ENCODE results near the gene MREG.
A peak's percentile ranks its signal among the peaks of the same experiment; 100 is the strongest.
"Not testable (repeated sequence)": the region's sequence is repeated elsewhere in the genome, so short reads cannot be mapped to it uniquely, and the experiment has no call there.

Gene MREG

DNA sequence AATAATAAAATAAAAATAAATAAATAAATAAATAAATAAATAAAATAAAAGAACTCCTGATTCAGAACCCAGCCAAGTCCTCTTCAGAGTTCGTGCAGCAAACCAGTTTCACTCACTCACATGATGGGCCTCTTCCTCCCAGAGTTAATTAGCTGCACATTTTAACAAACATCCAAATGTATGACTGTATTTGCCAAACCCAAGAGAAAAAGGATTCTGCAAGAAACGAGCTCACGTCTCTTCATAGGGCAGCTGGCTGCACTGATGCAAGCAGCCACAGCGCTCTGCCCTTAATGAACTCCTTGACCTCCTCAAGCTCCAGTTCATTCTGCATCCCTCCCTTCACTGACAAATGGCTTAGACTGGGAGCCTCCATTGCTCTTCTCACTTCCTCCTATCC, 55.1 kb downstream of the MREG start:
- DNase-seq (ENCODE audit: low spot score) = peak; percentile 76

DNA sequence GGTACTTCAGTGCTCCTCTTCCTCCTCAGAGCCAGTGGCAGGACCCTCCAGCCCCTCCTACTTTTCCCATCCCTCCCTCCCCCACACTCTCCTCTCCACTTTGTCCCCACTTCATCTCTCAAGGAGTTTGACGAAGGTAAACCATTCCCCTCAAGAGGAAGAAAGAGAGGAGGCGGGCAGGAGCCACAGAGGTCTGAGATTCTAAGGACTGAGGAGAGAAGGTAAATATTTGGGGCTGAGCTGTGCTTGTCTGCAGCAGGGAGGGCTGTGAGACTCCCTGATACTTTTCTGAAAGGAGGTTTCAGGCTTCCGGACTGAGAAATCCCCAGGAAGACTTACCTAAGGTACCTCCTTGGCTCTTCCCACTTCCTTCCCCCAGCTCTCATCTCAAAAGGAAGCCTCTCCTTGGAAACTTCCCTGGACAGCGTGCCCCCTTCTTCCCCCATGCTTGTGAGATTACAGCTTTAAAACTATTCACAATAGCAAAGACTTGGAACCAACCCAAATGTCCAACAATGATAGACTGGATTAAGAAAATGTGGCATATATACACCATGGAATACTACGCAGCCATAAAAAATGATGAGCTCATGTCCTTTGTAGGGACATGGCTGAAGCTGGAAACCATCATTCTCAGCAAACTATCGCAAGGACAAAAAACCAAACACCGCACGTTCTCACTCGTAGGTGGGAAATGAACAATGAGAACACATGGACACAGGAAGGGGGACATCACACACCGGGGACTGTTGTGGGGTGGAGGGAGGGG, 55.8 kb downstream of the MREG start:
- not testable (repeated sequence) for DNase-seq (ENCODE audit: low spot score)

- no peak for DNase-seq (ENCODE audit: low spot score)
These were observed 60.3 kb downstream of the MREG start for GRCh38 chr2:215952860-215953637.

DNA sequence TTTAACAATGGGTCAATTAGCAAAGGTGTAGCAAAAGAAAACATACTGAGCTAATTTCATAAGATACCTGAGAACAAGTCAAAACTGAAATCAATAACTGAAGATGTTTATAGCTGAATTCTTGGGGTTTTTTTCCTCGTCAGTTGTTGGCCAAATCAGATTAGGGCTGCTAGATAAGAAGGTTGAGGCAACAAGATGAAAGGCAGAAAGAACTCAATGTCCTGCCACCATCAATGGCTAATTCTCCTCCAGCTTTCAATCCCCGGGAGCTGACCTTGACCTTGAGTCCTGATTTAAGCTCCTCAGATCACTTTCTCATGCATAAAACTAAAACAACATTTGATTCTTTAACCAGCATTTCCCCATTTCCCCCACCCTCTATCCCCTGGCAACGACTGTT, 61.8 kb downstream of the MREG start:
- no peak for DNase-seq (ENCODE audit: low spot score)

- peak; percentile 58 for DNase-seq (ENCODE audit: low spot score)
These were observed 63.4 kb downstream of the MREG start for GRCh38 chr2:215949991-215950404.

GRCh38 chr2:215948051-215948450, 65.3 kb downstream of the MREG start:
- DNase-seq (ENCODE audit: low spot score) = no peak

GRCh38 chr2:215946586-215946985, 66.8 kb downstream of the MREG start:
- no peak for DNase-seq (ENCODE audit: low spot score)

DNA sequence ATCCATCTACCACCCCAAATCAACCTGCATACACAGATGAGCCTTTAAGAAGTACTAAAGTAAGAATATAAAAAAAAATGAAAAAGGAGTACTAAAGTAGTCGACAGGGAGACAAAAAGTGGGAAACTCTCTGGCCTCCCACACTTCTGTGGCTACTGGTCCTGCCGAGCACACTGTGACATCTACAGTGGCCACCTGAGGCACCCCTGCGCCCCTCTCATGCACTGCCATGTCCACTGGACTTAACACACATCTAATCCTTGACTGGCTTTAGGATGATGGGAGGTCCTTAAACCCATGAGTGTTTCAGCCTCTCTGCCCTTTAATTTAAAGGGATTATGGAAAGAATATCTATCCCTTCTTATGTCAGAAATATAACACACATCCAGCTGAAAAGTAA, 71.2 kb downstream of the MREG start:
- no peak for DNase-seq (ENCODE audit: low spot score)

GRCh38 chr2:215941726-215942125, 71.6 kb downstream of the MREG start:
- no peak for DNase-seq (ENCODE audit: low spot score)

- DNase-seq (ENCODE audit: low spot score) = no peak
These were observed 72.6 kb downstream of the MREG start for GRCh38 chr2:215940645-215941184.

GRCh38 chr2:215937190-215937589, 76.2 kb downstream of the MREG start:
- no peak for DNase-seq (ENCODE audit: low spot score)

DNA sequence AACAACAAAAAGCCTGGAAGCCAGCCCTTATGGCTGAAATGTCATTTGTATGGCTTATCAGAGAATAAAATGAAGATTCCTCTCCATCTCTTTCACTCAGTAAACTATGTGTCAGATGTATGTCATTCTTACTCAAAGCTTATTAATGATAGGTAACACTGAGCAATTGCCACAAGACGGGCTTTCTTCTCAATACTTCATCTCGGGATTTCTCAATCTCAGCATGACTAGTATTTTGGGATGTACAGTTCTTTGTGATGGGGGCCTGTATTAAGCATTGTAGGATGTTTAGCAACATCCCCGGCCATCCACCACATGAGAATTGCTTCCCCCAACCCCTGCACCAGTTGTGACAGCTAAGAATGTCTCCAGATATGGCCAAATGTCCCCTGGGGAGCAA, 80.2 kb downstream of the MREG start:
- DNase-seq (ENCODE audit: low spot score) = no peak

- peak; percentile 78 for DNase-seq (ENCODE audit: low spot score)
These were observed 82.0 kb downstream of the MREG start for GRCh38 chr2:215931256-215931903.

DNA sequence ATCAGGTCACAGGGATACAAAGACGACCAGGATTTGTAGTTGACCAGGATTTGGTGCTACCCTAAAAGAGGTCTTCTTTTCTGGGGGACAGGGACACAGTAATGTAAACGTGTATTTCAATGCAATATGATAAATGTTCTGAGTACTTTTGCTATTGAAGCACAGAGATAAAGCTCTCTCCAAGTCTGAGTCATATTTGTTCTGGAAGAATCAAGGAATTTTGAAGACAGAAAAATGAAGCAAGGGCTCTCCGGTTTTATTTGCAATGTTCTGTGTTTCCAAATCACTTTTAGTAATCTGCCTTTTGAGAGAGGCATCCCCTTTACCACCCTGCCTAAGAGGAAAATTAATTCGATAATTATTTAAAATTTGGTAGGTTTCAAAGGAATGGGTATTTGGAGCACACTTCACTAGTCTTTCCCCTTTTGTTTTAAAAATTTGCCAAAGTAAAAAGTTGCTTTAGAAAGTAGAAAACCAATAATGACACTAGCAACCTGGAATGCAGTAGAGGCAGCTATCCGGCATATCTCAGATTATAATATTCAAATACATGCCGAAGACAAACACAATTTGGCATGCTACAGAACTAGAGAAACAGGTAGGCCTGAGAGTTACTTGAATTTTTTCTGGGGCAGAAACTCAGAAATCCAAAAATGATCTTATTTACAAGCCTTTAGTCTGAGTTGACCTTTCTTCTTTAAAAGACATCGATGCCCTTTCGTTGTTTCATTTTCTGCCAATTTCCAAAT, 82.7 kb downstream of the MREG start:
- DNase-seq (ENCODE audit: low spot score) = peak; percentile 21

DNA sequence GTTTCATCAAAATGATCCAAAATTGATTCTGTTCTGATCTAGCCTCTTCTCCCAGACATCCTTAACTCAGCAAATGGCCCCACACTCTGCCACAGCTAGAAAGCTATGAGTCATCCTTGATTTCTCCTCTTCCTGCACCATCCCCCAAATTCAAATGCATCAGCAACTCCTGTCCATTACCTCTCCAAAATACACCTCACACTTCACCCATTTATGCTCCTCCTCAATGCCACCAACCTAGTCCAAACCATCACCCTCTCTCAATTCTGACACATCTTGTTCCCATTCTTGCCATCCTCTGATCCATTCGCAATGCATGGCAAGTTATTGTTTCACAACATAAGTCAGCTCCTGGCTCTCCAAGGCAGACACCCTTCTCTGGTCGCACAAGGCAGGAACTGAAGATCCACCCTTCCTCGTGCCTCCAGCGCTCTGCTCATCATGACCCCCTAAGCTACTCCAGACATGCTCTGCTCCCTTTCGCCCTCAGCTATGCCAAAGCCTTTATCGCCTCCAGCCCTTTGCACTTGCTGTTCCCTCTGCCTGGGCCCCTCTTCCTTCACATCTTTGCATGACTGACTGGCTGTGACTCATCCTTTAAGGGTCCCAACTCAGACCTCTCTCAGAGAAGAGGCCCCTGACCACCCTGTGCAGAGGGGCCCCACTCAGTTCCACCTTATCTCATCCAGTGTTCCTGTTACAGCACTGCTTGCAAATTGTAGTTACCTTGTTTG, 83.6 kb downstream of the MREG start:
- no peak for DNase-seq (ENCODE audit: low spot score)

GRCh38 chr2:215928086-215928485, 85.3 kb downstream of the MREG start:
- no peak for DNase-seq (ENCODE audit: low spot score)

DNA sequence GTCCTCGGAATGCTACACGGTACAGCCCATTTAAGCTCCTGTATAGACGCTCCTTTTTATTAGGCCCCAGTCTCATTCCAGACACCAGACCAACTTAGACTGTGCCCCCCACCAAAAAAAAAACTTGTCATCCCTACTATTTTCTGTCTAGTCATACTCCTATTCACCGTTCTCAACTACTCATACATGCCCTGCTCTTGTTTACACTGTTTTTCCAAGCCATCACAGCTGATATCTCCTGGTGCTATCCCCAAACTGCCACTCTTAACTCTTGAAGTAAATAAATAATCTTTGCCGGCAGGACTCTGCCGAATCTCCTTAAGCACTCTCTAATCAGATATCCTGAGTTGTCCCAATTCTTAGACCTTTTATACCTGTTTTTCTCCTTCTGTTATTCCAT, 86.4 kb downstream of the MREG start:
- DNase-seq (ENCODE audit: low spot score) = not testable (repeated sequence)

DNA sequence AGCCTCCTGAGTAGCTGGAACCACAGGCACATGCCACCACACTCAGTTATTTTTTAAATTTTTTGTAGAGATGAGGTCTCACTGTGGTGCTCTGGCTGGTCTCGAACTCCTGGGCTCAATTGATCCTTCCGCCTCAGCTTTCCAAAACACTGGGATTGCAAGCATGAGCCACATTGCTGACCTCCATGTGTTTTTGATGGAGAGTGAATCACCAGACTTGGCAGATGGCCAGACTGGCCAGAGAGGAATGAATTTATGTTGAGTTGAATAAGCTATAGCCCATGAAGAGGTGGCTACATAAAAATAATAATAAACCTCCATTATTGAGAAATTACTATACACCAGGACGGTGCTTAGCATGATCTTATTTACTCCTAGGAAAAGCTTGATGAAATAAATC, 91.5 kb downstream of the MREG start:
- peak; percentile 51 for DNase-seq (ENCODE audit: low spot score)

- peak; percentile 76 for DNase-seq (ENCODE audit: low spot score)
These were observed 92.9 kb downstream of the MREG start for GRCh38 chr2:215920244-215921100.

DNA sequence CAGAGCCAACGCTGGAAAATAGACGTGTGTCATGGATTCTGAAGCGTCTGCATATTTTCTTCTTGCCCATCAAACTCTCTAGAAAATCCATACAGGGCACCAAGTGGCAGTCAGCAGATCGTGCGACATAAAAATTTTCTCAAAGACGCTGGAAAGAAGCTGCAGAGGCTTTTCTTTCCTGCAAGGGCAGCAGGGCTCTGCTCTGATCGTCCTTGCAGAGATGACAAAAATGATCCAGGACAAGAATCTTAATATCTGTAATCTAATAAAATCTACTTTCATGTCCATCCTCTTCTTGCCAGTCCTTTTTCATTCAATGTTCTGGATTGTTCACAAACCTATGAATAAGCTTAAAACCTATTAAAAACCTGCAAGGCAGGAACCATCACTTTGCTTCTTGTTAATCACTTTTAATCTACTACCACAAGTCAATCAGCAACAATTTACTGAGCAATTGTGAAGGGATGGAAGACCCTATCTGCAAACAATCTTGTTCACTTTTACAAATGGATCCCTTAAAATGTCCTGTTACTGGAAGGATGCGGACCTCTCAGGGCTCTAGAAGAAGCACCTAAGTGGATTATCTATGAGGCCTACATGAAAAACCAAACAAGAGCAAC, 93.6 kb downstream of the MREG start:
- DNase-seq (ENCODE audit: low spot score) = no peak
